NCI-H187 (cell line): ENCODE measurements around the gene CUL9.

Experiments used
- DNase-seq, 2 experiments: peaks; one replicate each; lab custom pipeline; 2025; lab: John Stamatoyannopoulos, UW

CUL9 gene

GRCh38 chr6:43200541-43200940 is 18.5 kb downstream of the CUL9 start:
- no peak for DNase-seq

- DNase-seq, result no peak
Measured at GRCh38 chr6:43202451-43202850, 20.5 kb downstream of the CUL9 start.

- DNase-seq, result no peak
Measured at GRCh38 chr6:43203029-43203717, 21.2 kb downstream of the CUL9 start.

GRCh38 chr6:43203718-43204095 is 21.7 kb downstream of the CUL9 start:
- DNase-seq, result no peak

GRCh38 chr6:43204271-43205105 is 22.5 kb downstream of the CUL9 start:
- no peak for DNase-seq

GRCh38 chr6:43205849-43206248 is 23.9 kb downstream of the CUL9 start:
- no peak for DNase-seq

GRCh38 chr6:43207286-43207685 is 25.3 kb downstream of the CUL9 start:
- no peak for DNase-seq

- no peak for DNase-seq
Measured at GRCh38 chr6:43211955-43212354, 30.0 kb downstream of the CUL9 start.

GRCh38 chr6:43213431-43213830 is 31.4 kb downstream of the CUL9 start:
- no peak for DNase-seq

- no peak for DNase-seq
Measured at GRCh38 chr6:43215066-43215465, 33.1 kb downstream of the CUL9 start.

- no peak for DNase-seq
Measured at GRCh38 chr6:43216200-43216599, 34.2 kb downstream of the CUL9 start.

GRCh38 chr6:43217351-43217750 is 35.4 kb downstream of the CUL9 start:
- DNase-seq, result no peak

- DNase-seq, result no peak
Measured at GRCh38 chr6:43219119-43219518, 37.1 kb downstream of the CUL9 start.

- no peak for DNase-seq
Measured at GRCh38 chr6:43219814-43220213, 37.8 kb downstream of the CUL9 start.

GRCh38 chr6:43220439-43220951 is 38.5 kb downstream of the CUL9 start:
- no peak for DNase-seq

GRCh38 chr6:43221046-43221972 is 39.3 kb downstream of the CUL9 start:
- no peak for DNase-seq

- DNase-seq, result no peak
Measured at GRCh38 chr6:43222418-43223059, 40.5 kb downstream of the CUL9 start.

- no peak for DNase-seq
Measured at GRCh38 chr6:43223175-43223574, 41.2 kb downstream of the CUL9 start.

GRCh38 chr6:43226192-43226851 is 44.3 kb downstream of the CUL9 start:
- DNase-seq, result no peak

GRCh38 chr6:43228951-43229802 is 47.2 kb downstream of the CUL9 start, which contains the start of gene DNPH1:
Gene DNPH1 (minus strand): TSS chr6:43229481. CDS start chr6:43229456, 25 bp downstream.
- peak; percentile 20 to 24 for DNase-seq
